ENCODE results near the gene GJC1.
"Not testable (repeated sequence)": the region's sequence is repeated elsewhere in the genome, so short reads cannot be mapped to it uniquely, and the experiment has no call there.

GJC1 gene

DNA sequence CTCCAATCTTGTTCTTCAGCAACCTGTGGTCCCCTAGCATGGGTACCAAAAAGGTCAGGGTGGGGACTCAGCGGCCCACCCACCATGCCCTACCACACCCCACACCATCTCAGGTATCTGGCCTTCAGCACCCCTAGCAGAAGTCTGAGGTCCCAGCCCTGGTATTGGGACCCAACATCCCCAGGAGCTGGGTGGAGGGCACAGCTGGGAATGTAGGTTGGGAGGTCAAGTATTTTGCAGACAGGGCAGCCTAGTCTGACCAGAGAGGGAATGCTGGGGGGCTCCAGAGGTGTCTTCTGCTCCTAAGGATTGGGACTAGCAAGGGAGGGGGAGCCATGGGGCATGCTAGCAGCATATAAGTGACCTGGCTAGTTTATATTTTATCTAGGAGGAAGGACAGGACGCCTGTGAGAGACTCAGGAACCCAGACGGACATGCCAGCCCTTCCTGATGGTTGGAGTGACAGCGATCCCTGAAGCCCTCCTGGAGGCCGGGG lies 72.1 kb downstream of the GJC1 start:
- no peak for DNase-seq

DNA sequence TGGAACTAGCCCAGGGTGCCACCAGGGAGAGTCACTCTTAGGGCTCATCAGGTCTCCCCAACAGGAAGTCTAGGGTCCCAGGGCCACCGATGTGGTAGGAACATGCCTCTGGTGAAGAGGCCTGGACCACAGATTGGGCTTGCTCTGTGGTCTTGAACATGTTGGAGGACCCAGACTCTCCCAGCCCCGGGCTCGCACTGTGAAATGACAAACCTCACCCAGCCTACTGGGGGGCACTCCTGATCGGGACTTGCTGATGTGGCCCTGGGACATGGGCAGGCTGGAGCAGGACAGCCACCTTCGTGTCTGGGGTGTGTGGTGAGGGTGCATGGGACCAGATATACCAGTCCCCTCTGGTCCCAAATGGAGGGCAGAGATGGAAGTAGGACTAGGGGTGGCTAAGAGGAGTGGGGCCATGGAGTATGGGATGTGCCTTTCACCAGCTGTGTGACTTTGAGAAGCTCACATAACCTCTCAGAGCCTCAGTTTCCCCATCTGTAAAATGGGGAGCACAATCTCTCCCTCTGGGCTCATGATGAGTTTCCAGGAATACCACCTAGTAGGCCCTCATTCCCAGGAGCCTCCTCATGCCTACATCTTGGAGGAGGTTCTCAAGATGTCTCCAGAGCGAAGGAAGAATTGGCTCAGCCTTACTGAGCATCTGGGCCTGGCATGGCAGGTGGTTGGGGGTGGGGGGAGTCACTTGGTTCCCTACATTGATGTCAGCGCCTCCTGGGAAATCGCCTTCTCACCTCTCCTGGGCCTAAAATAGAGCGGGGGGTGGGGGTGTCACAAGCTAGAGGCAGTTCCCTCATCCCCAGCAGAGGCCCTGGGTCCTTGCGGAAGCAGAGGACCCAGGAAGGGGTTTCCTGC lies 72.8 kb downstream of the GJC1 start:
- DNase-seq = no peak

DNA sequence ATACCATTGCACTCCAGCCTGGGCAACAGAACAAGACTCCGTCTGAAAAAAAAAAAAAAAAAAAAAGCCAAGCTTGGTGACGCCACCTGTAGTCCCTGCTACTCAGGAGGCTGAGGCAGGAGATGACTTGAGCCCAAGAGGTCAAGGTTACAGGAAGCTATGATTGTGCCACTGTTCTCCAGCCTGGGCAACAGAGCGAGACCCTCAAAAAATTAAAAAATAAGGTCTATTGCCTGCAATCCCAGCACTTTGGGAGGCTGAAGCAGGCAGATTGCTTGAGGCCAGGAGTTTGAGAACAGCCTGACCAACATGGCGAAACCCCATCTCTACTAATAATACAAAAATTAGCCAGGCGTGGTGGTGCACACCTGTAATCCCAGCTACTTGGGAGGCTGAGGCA lies 74.9 kb downstream of the GJC1 start:
- not testable (repeated sequence) for DNase-seq

DNA sequence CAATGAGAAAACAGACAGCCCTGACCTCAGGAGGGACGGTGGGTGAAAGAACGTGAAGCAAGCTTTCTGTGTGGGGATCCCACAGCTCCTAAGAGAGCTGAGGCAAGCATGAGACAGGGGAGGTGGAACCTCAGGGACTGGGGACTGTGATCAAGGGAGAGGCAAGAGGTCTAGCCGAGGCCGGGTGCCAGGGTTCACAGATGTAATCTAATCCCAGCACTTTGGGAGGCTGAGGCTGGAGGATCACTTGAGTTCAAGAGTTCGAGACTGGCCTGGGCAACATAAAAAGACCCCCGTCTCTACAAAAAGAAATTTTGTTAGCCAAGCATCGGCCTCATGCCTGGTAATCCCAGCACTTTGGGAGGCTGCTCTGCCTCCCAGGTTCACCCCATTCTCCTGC lies 75.8 kb downstream of the GJC1 start:
- DNase-seq = no peak

DNA sequence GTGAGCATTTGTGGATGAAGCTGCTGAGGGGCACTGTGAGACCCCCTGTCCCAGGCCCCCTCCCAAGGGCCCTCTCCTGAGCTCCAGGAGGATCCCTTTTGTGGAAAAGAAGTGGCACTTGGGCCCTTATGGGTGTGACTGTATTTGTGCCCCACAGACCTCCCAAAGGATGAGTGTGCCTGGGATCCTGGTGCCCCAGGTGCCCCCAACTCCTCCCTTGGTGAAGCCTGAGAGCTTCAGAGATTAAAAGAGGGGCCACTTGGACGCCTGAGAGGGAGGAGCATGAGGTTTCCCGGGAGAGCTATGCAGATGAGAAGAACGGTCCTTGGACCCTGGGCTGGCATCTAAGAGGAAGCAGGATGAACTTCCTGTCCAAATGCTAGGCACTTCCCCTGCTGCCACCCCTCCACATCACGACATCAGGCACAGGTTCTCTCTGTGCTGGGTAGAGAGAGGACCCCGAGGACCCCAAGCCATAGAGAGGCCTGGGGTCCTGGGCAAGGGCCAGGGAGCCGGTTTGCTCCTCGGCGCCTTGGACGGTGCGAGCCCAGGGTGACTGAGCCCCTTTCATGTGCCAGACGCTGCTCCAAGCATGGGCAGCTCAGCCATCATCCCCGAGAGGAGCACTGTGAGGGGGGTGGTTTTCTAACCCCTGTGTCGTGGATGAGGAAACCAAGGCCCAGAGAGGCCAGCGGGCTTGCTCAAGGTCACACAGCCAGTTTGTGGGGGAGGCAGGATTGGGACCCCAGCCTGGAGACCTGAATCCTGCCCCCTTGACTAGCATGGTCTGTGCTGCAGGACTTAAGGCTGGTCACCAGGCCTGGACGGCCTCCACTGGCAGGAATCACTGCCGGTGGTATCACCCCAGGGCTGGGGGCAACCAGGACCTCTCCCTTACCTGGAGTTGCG lies 76.9 kb downstream of the GJC1 start:
- no peak for DNase-seq

DNA sequence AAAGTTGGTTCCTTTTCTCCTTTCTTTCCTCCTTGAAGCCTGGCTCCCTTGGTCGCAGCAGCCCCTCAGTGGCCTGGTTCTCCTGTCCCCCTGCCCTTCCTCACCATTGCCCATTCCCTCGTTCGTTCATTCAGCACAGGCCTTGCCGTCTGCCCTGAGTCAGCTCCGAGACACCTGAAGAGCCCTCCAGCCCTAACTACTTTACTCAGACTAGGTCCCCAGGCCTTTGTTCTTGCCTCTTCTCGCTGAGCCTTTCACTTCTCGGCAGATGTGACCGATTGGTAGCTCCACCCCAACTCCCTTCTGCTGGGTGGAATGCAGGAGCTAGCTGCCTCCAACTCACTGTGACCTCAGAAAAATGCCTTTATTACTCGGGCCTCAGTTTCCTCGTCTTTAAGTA lies 78.3 kb downstream of the GJC1 start:
- no peak for DNase-seq

DNA sequence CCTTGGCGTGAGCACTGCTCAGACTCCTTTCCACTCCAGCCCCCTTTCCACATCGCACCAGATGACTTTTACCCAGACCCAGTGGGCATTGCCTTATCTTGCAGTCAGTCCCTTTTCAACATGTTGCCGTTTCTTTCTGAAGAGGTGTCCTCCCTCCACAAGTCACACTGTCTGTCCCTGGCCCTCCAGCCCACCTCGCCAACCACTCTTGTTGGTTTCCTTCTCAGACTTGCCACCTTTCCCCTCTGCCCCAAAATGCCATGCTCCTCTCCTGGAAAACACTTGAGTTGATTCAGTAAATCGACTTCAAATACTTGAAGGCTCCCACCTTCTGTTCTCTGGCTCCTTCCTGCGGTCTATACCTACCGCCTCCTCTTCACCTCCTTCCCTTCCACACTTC lies 78.8 kb downstream of the GJC1 start:
- DNase-seq = no peak

DNA sequence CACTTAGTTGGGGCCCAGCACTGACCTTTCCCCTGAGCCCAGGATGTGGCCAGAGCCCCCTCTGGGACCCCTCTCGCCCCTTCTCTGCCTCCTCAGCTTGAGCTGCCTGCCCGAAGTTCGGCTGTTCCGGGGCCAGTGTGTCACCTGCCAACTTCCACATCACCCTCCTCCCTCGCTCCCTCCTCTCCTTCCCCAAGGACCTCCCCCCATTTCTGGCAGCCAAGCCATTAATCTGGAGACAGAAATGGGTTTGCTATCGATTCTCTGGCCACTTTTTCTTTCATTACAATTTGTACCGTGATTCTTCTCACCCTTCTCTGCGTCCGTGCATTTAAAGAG lies 80.1 kb downstream of the GJC1 start:
- DNase-seq = no peak

DNA sequence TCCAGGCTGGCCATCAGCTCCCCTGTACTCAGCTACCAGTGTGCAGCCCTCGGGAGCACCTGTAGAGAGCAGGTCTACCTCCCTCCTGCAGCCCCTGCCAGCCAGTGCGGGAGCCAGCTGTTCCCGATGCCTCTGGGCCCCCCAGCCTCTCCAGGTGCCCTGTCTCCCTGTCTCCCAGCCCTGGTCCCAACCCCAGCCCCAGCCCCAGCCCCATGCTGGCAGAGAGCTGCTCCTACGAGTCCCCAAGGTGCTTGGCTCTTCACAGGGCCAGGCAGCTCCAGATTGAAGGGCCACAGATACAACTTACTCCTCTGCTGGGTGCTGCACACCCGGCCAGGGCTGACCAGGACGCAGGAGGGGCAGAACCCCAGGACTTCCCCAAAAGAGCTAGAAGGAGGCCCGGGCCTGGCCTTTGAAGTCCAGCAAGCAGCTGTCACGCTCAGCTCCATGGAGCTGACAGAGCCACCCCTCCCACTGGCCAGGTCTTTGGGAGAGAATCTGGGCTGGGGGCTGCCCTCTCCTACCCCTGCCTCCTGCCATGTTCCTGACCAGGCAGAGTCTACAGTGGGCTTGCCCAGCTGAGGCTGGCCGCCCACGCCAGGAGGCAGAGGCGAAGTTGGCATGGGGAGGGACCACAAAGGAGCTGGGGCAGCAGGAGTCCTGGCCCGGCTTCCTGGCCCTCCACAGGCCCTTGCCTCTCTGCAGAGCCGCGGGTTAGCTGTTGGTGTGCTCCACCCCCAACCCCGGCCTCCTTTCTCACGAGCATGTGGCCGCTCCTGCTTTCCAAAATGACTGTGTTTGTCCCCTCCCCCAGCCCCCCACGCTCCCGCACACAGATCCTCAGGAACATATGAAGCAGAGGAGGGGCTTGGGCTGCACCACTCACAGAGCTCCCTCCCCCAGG lies 80.8 kb downstream of the GJC1 start:
- DNase-seq = no peak

Measured in NCI-H146 (cell line).